Activated effector memory CD4-positive, alpha-beta T cell treated with Interleukin-2 at 50 U/mL for 16 hours (primary cell): ENCODE data around the gene ST8SIA2.

Experiments
- DNase-seq: peaks from one replicate; pipeline ENCODE4 v3.0.0-alpha.2; 2020

The ST8SIA2 gene, protein sequence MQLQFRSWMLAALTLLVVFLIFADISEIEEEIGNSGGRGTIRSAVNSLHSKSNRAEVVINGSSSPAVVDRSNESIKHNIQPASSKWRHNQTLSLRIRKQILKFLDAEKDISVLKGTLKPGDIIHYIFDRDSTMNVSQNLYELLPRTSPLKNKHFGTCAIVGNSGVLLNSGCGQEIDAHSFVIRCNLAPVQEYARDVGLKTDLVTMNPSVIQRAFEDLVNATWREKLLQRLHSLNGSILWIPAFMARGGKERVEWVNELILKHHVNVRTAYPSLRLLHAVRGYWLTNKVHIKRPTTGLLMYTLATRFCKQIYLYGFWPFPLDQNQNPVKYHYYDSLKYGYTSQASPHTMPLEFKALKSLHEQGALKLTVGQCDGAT

DNA sequence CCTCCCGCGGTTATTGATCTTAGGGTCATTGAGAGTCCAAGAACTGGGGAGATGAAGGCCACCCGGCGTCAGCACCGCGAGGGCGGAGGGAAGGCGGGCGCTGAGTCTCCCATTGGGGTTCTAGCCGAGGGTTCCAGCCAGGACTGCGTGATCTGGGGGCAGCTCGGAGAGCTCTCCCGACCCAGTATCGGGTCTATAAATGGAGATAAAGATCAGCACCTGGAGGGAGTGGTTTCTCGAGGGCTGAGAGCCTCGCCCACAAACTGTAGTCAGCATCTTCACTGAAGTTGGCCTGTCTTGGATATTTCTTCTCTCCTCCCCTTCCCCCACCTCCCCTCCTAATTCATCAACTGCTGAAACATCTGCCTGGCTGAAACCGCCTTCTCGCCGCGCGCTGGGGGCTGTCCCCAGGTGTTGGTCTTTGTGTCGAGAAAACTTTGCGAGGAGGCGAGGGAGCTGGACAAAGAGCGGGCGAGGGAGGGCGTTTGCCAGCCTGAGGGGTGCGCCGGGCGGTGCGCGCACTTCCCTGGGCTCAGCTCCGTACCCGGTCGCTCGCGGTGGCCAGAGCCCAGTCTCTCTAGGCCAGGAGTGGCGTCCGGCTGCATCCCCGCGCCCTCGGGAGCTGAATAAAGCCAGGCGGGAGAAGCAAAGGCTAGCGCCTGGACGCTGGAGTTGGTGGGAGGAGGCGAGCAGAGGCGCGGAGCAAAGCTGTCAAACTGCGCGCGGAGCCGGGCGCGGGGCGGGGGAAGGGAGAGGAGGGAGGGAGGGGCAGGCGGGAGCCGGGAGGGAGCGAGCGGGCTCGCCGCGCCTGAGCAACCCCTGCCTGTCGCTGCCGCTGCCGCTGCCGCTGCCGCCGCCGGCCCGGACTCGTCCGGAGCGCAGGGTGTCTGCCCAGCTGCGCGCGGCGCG lies at the start of gene ST8SIA2:
Gene ST8SIA2, plus strand, starts transcription at position 811 of the 909 bp plus-strand sequence. CDS start 184 bp downstream, outside the sequence.
- DNase-seq = no peak

GRCh38 chr15:92343924-92344643 lies 49.6 kb upstream of the ST8SIA2 start:
- DNase-seq = no peak

DNA sequence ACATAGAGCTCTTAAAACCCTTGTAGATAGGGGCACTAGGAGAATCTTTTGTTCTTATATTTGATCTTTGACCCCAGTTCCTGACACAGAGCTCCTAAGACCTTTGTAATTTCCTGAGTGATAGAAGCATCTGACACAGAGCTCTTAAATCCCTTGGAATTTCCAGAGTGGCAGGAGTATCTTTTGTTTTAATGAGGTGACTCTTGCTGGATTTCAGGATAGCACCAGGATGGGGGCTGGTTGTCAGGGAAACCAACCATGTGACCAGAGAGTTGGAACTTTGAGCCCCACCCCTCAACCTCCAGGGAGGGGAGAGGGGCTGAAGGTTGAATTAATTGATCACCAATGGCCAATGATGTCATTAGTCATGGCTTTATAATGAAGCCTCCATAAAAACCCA lies 47.6 kb upstream of the ST8SIA2 start:
- no peak for DNase-seq

DNA sequence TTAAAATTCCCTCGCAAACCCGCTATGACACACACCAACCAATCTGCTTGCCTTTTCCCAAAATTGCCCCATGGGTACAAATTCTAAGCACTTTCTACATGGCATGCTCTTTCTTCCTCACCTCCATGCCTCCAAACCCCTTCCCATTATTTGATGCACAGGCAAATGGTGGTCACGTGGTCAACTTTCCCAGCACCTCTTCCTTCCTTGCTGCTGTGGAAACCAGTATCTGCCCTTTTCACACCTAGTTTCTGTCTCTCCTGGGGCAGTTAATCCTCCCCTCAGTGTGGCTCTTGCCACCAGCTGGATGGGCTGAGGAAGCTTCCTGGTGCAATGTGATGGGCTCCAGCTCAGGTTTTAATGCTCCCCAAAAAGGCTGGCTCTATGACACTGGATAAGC lies 38.4 kb upstream of the ST8SIA2 start:
- DNase-seq = no peak

- DNase-seq = no peak
Observed at GRCh38 chr15:92361321-92362000, 32.2 kb upstream of the ST8SIA2 start.

DNA sequence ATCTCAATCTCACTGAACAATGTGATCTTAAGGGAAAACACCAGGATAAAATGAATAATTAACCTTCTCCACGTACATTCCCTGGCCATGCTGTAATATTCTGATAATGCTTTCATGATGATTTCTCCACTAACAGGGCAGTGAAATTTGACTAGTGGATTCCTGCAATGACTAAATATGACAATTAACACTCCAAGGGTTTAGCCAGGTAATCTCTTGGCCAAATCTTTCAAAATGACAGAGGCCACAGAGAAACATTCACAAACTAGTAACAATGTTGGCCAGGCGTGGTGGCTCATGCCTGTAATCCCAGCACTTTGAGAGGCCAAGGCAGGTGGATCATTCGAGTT lies 31.7 kb upstream of the ST8SIA2 start:
- DNase-seq = no peak

DNA sequence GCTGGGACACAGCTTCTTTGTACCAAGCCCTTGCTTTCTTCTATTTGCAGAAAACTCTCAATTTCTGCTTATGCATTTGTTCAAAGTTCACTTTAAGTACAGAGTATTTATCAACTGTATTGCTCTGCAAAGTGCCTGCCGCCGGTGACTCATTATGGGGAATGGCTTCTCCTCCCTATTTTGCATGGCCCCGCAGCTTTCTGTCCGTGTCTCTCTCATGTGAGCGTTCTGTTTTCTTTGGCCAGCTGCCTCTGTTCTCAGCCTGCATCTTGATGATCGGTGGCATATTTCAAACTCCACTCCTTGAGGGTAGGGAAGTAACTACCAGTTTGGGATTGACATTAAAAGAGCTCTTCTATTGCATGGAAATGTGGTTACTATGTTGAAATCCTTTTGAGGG lies 28.6 kb upstream of the ST8SIA2 start:
- DNase-seq = no peak

GRCh38 chr15:92365906-92366305 lies 27.8 kb upstream of the ST8SIA2 start:
- no peak for DNase-seq

DNA sequence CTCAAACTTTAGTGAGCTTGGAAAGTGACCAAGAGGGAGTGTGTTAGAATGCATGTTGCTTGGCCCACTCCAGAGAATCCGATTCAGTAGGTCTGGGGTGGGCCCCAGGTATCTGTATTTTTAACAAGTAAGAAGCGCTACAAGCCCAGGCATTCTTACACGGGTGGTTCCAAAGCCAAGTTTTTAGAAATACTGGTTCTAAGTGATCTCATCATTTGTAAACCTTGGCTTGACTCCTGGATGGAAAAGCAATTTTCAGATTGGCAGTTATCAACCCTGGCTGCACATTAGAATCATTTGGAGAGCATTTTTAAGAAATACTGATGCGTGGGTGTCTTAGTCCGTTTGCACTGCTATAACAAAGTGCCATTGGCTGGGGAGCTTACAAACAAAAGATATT lies 27.3 kb upstream of the ST8SIA2 start:
- no peak for DNase-seq

GRCh38 chr15:92375057-92375456 lies 18.6 kb upstream of the ST8SIA2 start:
- no peak for DNase-seq

- no peak for DNase-seq
Observed at GRCh38 chr15:92376109-92376508, 17.6 kb upstream of the ST8SIA2 start.

DNA sequence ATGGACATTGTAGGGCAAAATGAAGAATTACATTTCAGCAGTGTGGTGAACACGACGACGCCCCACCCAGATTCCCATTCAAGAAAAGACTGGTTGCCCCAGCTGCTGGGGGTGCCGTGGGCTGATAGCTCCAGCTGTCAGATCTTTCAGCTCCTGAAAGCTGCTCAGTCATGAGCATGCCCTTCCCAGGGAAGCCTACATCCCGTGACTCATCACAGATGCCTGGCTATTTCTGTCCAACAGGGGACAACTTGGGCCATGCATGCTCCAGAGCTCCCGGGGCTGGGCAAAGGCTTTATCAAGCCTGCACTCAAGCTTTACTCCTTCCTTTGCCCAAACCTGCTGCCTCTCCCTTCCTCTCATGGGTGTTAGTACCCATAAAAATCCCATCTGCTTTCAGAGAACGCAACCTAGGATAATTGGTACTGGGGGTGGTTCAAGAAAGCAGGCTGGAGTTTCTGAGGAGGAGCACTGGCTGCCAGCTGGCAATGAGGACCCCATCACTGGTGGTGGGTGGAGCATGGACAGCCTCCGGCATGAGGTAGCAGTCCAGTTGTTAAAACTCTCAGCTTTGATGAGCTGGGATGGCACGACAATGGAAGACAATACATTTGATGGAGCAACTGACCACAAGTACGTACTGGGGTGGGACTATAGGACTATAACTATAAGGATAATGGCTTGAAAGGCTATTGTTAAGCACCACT lies 16.4 kb upstream of the ST8SIA2 start:
- no peak for DNase-seq

DNA sequence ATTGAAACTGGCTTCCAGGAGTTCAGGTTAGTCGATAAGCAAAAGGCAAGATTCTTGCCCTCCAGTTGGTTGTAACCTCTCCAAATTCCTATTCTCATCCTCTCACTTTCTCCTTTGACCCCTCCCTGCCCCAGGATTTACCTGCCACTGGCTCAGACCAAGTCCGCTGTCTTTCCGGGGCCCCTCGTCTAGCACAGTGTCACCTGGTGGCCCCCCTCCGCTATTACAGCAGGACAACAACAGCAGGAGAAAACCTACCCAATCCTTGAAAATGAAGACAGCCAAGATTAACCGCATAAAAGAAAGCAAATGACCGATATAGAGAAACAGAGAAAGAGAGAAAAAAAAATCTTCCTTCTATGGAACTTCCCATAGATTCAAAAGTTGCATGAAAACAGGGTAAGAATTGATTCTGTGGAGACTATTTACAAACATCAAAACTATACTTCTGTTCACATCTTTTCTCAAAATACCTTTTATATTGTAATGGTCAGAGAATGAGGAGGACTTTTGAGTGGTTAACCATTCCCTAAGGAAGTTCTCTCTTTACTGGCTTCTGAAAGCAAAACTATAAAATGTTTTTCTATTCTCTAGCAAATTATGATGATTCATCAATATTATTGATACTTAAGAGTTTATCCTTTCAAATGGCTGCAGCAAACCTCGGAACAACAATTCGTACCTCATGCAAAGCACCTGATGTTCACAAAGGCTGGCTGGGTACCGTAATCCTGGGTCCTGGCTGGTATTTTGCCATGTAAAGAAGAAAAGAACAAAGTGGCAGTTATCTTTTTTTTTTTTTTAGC lies 10.0 kb upstream of the ST8SIA2 start:
- DNase-seq = no peak

DNA sequence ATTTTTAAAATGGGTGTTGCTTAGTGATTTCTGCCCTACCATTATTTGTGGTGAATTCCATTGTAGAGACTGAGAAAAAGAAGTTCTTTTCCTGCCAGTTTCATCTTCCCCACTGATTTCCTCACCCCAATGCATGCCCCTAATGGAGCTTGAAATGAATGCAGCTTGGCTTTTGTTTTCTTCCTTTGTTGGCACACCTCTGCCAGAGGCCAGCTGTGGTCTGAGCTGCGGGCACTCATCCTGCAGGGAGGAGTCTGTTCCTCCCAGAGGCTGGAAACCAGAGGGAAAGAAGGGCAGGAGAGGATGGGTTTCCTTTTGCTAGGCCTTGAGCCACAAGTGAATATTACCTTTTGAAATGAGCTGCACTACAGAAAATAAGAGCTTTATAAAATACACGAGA lies 9.3 kb upstream of the ST8SIA2 start:
- no peak for DNase-seq

DNA sequence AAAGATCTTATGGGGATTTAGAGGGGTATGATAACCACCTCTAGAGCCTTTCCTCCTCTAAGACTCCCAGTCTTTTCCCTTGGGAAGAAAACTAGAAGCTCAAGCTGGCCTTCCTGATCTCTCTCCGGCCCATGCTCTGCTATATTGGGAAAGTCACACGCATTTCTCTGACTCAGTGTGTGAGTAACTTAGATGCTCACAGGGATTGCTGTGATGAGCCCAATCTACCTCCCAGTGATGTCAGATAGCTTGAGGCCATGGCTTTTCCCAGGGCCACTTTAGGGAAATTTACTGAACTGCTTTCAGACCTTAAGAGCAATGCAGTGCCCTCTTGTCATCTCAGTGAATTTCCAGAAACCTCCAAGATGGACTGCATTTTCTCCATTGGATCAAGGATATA lies 8.6 kb upstream of the ST8SIA2 start:
- no peak for DNase-seq

GRCh38 chr15:92391640-92392039 lies 2.0 kb upstream of the ST8SIA2 start:
- DNase-seq = no peak

- no peak for DNase-seq
Observed at GRCh38 chr15:92392462-92392861, 1.2 kb upstream of the ST8SIA2 start.

DNA sequence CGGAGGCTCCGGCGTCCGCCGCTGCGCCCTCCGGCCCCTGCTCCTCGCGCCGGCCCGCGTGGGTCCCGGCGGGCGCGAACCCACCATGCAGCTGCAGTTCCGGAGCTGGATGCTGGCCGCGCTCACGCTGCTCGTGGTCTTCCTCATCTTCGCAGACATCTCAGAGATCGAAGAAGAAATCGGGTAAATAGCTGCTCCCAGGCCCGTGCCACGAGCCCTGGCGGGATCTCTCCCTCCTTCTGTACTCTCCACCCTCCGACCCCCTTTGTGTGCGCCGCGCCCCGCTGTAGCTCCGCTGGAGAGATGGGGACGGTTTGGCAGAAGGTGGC lies 263 bp downstream of the ST8SIA2 start:
- no peak for DNase-seq

- no peak for DNase-seq
Observed at GRCh38 chr15:92394309-92395097, 822 bp downstream of the ST8SIA2 start.

GRCh38 chr15:92395098-92395635 lies 1.5 kb downstream of the ST8SIA2 start:
- no peak for DNase-seq
